BJ (cell line): ENCODE data around the gene GCAT. TPM values are rescaled to one million over a fixed set of nuclear protein-coding genes. Genes with fewer than 3 reads are reported as not detected.

Experiments
- CTCF ChIA-PET: fragments of 350-600 bp; formaldehyde crosslinking; extraction: SDS; loops from one replicate; lab custom pipeline; 2021; ENCODE audit warnings: antibody characterized with exemption, inconsistent platforms; lab: Yijun Ruan, JAX
- POLR2A ChIA-PET: fragments of 300-600 bp; sonication (Branson Sonifier 250); formaldehyde crosslinking; extraction: SDS; loops from one replicate; lab custom pipeline; 2021; ENCODE audit warnings: antibody characterized with exemption; lab: Charles Lee
- DNase-seq: peaks from one replicate; pipeline ENCODE4 v3.0.0-alpha.2; 2011; ENCODE audit warnings: low read depth
- H3K27me3 ChIP-seq: 2 replicates; pipeline ENCODE4 v1.6.0; 2011; ENCODE audit warnings: low read length; ENCODE audit not compliant: control insufficient read depth, insufficient read depth
- H3K36me3 ChIP-seq: 2 replicates; pipeline ENCODE4 v1.5.1; 2011; ENCODE audit warnings: low read length; ENCODE audit not compliant: control insufficient read depth, insufficient read depth
- H3K4me3 ChIP-seq: 2 replicates; pipeline ENCODE4 v1.5.1; 2011; ENCODE audit warnings: low read depth, mild to moderate bottlenecking, control low read depth, low read length
- polyA plus RNA-seq: library from polyadenylated mRNA; depleted of rRNA; stranded (reverse); fragments of >200 nt; gene quantifications from 2 replicates; pipeline ENCODE4 v1.2.3, GENCODE V29; 2011
- TF ChIP-seq, protein P1 (sequence below): IDR thresholded peaks from 2 replicates; pipeline ENCODE4 v1.5.1; 2011; ENCODE audit warnings: low read depth, mild to moderate bottlenecking, control low read depth, inconsistent platforms, low read length, moderate library complexity; ENCODE audit not compliant: insufficient read depth

Gene GCAT
- polyA plus RNA-seq, 1 experiment: 24.9 TPM

DNA sequence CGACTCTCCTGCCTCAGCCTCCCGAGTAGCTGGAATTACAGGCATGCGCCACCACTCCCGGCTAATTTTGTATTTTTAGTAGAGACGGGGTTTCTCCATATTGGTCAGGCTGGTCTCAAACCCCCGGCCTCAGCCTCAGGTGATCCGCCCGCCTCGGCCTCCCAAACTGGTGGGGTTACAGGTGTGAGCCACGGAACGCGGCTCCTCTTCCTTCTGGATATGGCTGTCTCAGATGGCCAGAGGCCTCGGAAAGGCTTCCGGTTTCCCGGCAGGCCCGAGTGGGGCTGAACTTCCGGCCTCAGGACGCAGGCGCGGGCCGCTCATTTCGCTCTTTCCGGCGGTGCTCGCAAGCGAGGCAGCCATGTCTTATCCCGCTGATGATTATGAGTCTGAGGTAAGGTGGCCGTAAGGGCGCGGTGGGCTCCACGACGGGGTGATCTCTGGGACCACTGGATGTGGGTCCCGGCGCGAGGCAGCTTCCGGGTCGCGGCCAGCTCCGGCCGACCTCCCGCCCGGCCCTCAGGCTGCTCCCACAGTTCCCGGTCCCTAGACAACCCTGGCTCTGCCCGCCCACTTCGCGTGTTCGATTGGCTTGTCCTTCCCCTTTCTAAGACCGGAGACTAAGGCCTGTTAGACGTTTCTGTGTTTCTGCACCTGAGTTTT, 41.5 kb downstream of the GCAT start, which contains the start of gene EIF3L:
Gene EIF3L, plus strand, starts transcription at position 331 of the 663 bp plus-strand sequence. Its CDS starts 31 bp downstream, at position 362.
- Histone ChIP-seq H3K36me3 (peaks cover 11% of the 10 kb centered on the region), H3K4me3 (peak within 1 kb of the TSS; percentile 92), H3K27me3 (no peaks in the 10 kb centered on the region)
- CTCF ChIA-PET: interaction anchor here (0.9 to 1.6 kb wide), 3 partner anchors 14 to 31 kb away, joined by 3 to 14 read pairs (median 3); no protein-coding TSS in a partner anchor
- POLR2A ChIA-PET: no interaction called here
- DNase-seq: peak; percentile 42
- TF ChIP-seq, protein P1, sequence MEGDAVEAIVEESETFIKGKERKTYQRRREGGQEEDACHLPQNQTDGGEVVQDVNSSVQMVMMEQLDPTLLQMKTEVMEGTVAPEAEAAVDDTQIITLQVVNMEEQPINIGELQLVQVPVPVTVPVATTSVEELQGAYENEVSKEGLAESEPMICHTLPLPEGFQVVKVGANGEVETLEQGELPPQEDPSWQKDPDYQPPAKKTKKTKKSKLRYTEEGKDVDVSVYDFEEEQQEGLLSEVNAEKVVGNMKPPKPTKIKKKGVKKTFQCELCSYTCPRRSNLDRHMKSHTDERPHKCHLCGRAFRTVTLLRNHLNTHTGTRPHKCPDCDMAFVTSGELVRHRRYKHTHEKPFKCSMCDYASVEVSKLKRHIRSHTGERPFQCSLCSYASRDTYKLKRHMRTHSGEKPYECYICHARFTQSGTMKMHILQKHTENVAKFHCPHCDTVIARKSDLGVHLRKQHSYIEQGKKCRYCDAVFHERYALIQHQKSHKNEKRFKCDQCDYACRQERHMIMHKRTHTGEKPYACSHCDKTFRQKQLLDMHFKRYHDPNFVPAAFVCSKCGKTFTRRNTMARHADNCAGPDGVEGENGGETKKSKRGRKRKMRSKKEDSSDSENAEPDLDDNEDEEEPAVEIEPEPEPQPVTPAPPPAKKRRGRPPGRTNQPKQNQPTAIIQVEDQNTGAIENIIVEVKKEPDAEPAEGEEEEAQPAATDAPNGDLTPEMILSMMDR: no peak

DNA sequence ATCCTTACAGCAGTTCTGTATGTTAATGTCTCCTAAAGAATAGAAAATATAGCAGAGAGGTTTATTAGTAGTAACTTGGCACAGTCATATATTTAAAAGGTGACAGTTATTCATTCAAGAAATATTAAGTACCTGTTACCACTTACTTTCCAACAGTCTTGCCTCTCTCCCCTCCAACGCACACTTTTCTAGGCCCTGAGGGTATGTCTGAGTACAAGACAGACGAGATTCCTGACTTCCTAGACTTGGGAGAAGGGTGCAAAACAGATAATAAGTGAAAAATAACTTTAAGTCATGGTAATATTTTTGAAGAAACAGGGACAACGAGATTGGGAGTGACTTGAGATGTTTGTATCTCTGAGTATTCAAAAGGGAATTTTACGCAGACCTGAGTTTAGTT, 43.1 kb downstream of the GCAT start:
- ChIA-PET CTCF (interaction anchor here (5.1 kb wide), 1 partner anchor 13 kb away, joined by 27 read pairs; no protein-coding TSS in a partner anchor), POLR2A (no interaction called here)
- Histone ChIP-seq H3K36me3 (peaks cover 13% of the 10 kb centered on the region), H3K27me3 (no peaks in the 10 kb centered on the region), H3K4me3 (no peak overlapping the region)
- no peak for DNase-seq
- TF ChIP-seq, protein P1: no peak

DNA sequence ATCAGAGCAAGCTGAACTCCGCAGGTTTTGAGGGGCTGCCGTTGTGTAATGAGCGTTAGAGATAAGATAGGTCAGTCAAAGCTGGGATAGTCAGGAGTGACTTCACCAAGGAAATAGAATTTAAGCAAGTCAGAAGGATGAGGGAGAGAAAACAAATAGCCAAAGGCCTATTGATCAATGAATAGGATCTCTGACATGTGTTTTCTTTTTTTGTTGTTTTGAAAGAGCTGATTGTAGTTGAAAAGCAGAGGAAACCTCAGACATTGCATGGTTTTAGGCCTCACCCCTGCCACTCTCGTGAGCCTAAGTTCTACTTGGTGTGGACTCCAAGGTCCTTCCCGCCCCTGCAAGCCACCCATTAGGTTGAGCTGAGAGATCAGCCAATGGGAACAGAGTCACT, 44.7 kb downstream of the GCAT start:
- POLR2A ChIA-PET: interaction anchor here (0.6 kb wide), 1 partner anchor 20 kb away, joined by 3 read pairs; no protein-coding TSS in a partner anchor
- peaks cover 15% of the 10 kb centered on the region for H3K36me3 ChIP-seq
- CTCF ChIA-PET: interaction anchor here (0.8 to 5.1 kb wide), 4 partner anchors 11 to 35 kb away, joined by 3 to 27 read pairs (median 4); no protein-coding TSS in a partner anchor
- no peak for DNase-seq
- TF ChIP-seq, protein P1: no peak
- no peak overlapping the region for H3K4me3 ChIP-seq
- no peaks in the 10 kb centered on the region for H3K27me3 ChIP-seq

DNA sequence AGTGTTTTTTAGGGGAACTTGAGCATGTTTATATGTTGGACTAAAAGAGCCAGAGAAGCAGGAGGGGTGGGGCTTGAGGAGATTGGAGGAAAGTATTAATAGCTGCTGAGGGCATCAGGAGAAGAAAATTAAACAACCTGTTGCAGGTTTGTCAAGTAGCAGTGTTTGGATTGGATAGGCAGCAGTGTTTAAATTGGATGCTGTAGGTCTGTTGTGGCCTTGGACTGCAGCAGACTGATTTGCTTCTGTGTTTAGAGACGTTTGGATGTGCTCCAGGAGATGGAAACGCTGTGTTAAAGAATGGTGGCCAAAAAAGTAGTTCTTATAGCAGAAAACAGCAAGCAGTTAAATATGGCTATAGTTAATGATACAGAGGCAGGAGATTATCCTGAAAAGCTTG, 47.2 kb downstream of the GCAT start:
- ChIA-PET CTCF (interaction anchor here (3.2 to 5.1 kb wide), 2 partner anchors 8 to 37 kb away, joined by 25 to 27 read pairs; no protein-coding TSS in a partner anchor), POLR2A (no interaction called here)
- TF ChIP-seq, protein P1: no peak
- H3K27me3 ChIP-seq: no peaks in the 10 kb centered on the region
- DNase-seq: no peak
- no peak overlapping the region for H3K4me3 ChIP-seq
- H3K36me3 ChIP-seq: peaks cover 15% of the 10 kb centered on the region

DNA sequence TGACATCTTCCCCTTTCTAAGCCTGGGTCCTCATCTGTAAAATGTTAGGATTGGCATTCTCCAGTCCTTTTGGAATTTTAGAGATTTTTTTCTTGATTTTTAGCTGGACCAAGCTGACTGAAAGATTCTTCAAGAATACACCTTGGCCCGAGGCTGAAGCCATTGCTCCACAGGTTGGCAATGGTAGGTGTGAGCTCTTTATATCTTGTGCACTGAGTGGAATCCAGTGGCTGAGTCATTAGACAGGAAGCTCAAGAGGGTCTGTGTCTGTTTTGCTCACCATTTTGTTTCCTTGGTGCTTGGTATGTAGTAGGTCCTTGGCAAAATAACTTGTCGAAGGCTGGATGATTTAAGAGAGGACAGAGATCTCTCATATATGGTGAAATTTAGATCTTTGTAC, 47.7 kb downstream of the GCAT start:
- Histone ChIP-seq H3K36me3 (peaks cover 15% of the 10 kb centered on the region), H3K27me3 (no peaks in the 10 kb centered on the region), H3K4me3 (no peak overlapping the region)
- TF ChIP-seq, protein P1: no peak
- DNase-seq: no peak
- POLR2A ChIA-PET: no interaction called here
- CTCF ChIA-PET: interaction anchor here (0.6 to 5.1 kb wide), 5 partner anchors 8 to 212 kb away, joined by 3 to 27 read pairs (median 3); a partner anchor contains a TSS
